Endodermal cell (in vitro differentiated cells): Measurements from ENCODE around the gene CBR3. TPM values are rescaled to one million over a fixed set of nuclear protein-coding genes. Genes with fewer than 3 reads are reported as not detected.

Experiments used
- DNase-seq: peaks from one replicate; pipeline ENCODE4 v3.0.0-alpha.2; 2017
- H3K27ac ChIP-seq: 2 replicates; pipeline ENCODE4 v1.5.1; 2013; ENCODE audit warnings: mild to moderate bottlenecking, low read depth, low read length, moderate library complexity
- H3K27me3 ChIP-seq: 2 replicates; pipeline ENCODE4 v1.6.1; 2013; ENCODE audit warnings: mild to moderate bottlenecking, low read length, moderate library complexity; ENCODE audit not compliant: insufficient read depth, control insufficient read depth, poor library complexity, severe bottlenecking
- H3K36me3 ChIP-seq: 2 replicates; pipeline ENCODE4 v1.7.0; 2013; ENCODE audit warnings: mild to moderate bottlenecking, low read length, moderate library complexity; ENCODE audit not compliant: control insufficient read depth, insufficient read depth
- H3K4me1 ChIP-seq: one replicate; pipeline ENCODE4 v1.7.0; 2013; ENCODE audit warnings: low read length; ENCODE audit not compliant: control insufficient read depth, insufficient read depth
- H3K4me3 ChIP-seq: 2 replicates; pipeline ENCODE4 v1.5.1; 2013; ENCODE audit warnings: mild to moderate bottlenecking, low read length, moderate library complexity
- H3K9ac ChIP-seq: 2 replicates; pipeline ENCODE4 v1.6.1; 2013; ENCODE audit warnings: mild to moderate bottlenecking, low read length, moderate library complexity; ENCODE audit not compliant: poor library complexity, severe bottlenecking; ENCODE audit errors: extremely low read depth
- H3K9me3 ChIP-seq: 2 replicates; pipeline ENCODE4 v1.6.1; 2013; ENCODE audit warnings: mild to moderate bottlenecking, low read length, moderate library complexity; ENCODE audit not compliant: control insufficient read depth
- H3K27ac Mint-ChIP-seq: 2 replicates; pipeline ENCODE4 v1.8.0; 2020; ENCODE audit warnings: mixed read lengths
- H3K27me3 Mint-ChIP-seq: 2 replicates; pipeline ENCODE4 v1.8.0; 2021; ENCODE audit warnings: mild to moderate bottlenecking, mixed read lengths; ENCODE audit not compliant: insufficient read depth
- H3K36me3 Mint-ChIP-seq: 2 replicates; pipeline ENCODE4 v1.8.0; 2020; ENCODE audit warnings: low read depth, mixed read lengths
- H3K4me1 Mint-ChIP-seq: 2 replicates; pipeline ENCODE4 v1.8.0; 2020; ENCODE audit warnings: mixed read lengths
- H3K4me3 Mint-ChIP-seq: 2 replicates; pipeline ENCODE4 v1.8.0; 2020; ENCODE audit warnings: mild to moderate bottlenecking, moderate library complexity, mixed read lengths
- H3K9me3 Mint-ChIP-seq: 2 replicates; pipeline ENCODE4 v1.8.0; 2020; ENCODE audit warnings: mild to moderate bottlenecking, mixed read lengths
- CTCF ChIP-seq: fragments of 200-600 bp; sonication (generic); conservative IDR thresholded peaks from 2 replicates; pipeline ENCODE4 v1.5.0; 2021; ENCODE audit warnings: antibody characterized with exemption, mild to moderate bottlenecking
- WGBS, 2 experiments: methylation state at CpG; one replicate each; pipeline versions ENCODE4 v1.1.5 to v1.1.7; 2013; ENCODE audit warnings: missing lambda C conversion rate in 2 of 2, mixed read lengths in 1 of 2; ENCODE audit not compliant: insufficient coverage in 1 of 2, insufficient read length in 1 of 2; 5-methylcytosine and 5-hydroxymethylcytosine counted together
- total RNA-seq, 2 donors: library from RNA; stranded (reverse); fragmentation: NEBNext Ultra II Directional in 1 of 2; extraction: Animal tissue kit (Norgen Biotek cat#: 25700) in 1 of 2; gene quantifications; 2 replicates in 1 of 2; 3 replicates in 1 of 2; pipeline ENCODE4 v1.2.1, GENCODE V29; 2021

CBR3 gene
- total RNA-seq, 2 donors from 2014 or later: not detected

GRCh38 chr21:36165356-36165755 lies 30.5 kb downstream of the CBR3 start:
- H3K4me3 Mint-ChIP-seq: no peak overlapping the region
- no peak for DNase-seq
- no peak overlapping the region for H3K9ac ChIP-seq
- no peaks in the 10 kb centered on the region for H3K9me3 Mint-ChIP-seq
- H3K36me3 ChIP-seq: no peaks in the 10 kb centered on the region
- H3K4me1 Mint-ChIP-seq: peaks cover 9% of the 10 kb centered on the region
- 93 to 97% methylated on average over 7 to 11 of the region's 11 CpGs for WGBS, 2 experiments
- no peak for TF ChIP-seq CTCF
- no peak overlapping the region for H3K4me3 ChIP-seq
- no peaks in the 10 kb centered on the region for H3K27me3 ChIP-seq
- H3K36me3 Mint-ChIP-seq: peaks cover 10% of the 10 kb centered on the region
- no peaks in the 10 kb centered on the region for H3K9me3 ChIP-seq
- H3K27me3 Mint-ChIP-seq: no peaks in the 10 kb centered on the region
- no peak overlapping the region for H3K27ac ChIP-seq
- no peak overlapping the region for H3K27ac Mint-ChIP-seq
- H3K4me1 ChIP-seq: no peaks in the 10 kb centered on the region

GRCh38 chr21:36166705-36167104 lies 31.8 kb downstream of the CBR3 start:
- Mint-ChIP-seq H3K9me3 (no peaks in the 10 kb centered on the region), H3K27ac (no peak overlapping the region), H3K36me3 (peaks cover 10% of the 10 kb centered on the region), H3K4me3 (no peak overlapping the region), H3K27me3 (no peaks in the 10 kb centered on the region), H3K4me1 (peaks cover 13% of the 10 kb centered on the region)
- no peaks in the 10 kb centered on the region for H3K36me3 ChIP-seq
- H3K9me3 ChIP-seq: no peaks in the 10 kb centered on the region
- H3K27me3 ChIP-seq: no peaks in the 10 kb centered on the region
- 90 to 91% methylated on average over 5 to 7 of the region's 7 CpGs for WGBS, 2 experiments
- no peak overlapping the region for H3K4me3 ChIP-seq
- H3K4me1 ChIP-seq: no peaks in the 10 kb centered on the region
- H3K27ac ChIP-seq: no peak overlapping the region
- H3K9ac ChIP-seq: no peak overlapping the region
- no peak for TF ChIP-seq CTCF
- peak; percentile 61 for DNase-seq

- Histone ChIP-seq H3K27ac (no peak overlapping the region), H3K4me3 (no peak overlapping the region), H3K27me3 (no peaks in the 10 kb centered on the region), H3K4me1 (no peaks in the 10 kb centered on the region), H3K9me3 (no peaks in the 10 kb centered on the region), H3K9ac (no peak overlapping the region), H3K36me3 (no peaks in the 10 kb centered on the region)
- 94 to 100% methylated on average over 1 to 4 of the region's 4 CpGs for WGBS, 2 experiments
- Mint-ChIP-seq H3K36me3 (peaks cover 10% of the 10 kb centered on the region), H3K9me3 (no peaks in the 10 kb centered on the region), H3K27me3 (no peaks in the 10 kb centered on the region), H3K4me1 (peaks cover 15% of the 10 kb centered on the region), H3K27ac (no peak overlapping the region), H3K4me3 (no peak overlapping the region)
- no peak for DNase-seq
- no peak for TF ChIP-seq CTCF
Measured at GRCh38 chr21:36167541-36167940, 32.7 kb downstream of the CBR3 start.
